T follicular helper cell (primary cell): ENCODE data around the gene SLC51A.
"Not testable (repeated sequence)": the region's sequence is repeated elsewhere in the genome, so short reads cannot be mapped to it uniquely, and the experiment has no call there.

Source experiments
- DNase-seq: peaks from one replicate; pipeline ENCODE4 v3.0.0-alpha.2; 2020; ENCODE audit warnings: low read depth

SLC51A gene

DNA sequence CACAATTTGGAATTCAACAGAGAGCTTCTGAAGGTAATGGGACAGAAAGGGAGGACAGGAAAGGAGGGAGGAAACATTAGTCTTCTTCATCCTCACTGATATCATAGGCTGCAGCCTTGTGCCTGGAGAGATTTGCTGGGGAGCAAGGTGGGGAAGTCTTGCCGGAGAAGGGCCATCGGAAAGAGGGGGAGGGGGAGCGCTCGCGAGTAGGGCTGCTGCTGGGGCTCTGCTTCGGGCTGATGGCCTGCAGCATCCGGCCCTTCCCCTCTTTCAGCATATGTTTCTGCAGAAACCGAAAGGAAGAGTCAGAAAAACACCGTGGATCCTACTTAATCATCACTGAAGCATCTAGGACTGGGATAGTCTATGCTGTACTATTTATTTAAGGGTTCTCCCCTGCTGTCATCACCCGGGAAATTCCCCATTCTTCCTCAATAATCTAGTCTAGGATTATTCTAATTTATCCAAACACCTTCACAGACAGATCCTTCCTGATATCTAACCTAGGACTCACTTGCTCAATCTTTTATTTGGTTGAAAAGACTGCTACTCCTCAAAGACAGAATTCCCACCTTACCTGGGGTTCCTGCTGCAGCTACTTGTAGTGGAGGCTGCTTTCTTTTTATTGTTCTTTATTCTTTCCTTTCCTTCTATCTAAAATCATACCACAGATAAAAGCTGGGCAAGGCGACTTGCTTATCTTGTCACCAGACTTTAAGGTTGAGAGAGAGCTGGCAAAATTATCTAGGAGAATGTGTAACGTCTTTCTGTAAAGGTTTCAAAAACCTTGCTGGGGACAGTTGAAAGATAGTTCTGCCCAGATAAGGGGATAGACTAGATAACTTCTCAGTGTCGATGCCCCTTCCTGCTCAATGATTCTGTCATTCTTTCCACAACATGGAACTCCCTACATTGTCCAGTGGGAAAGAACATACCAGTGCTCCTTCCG is 22.6 kb downstream of the SLC51A start:
- no peak for DNase-seq

DNA sequence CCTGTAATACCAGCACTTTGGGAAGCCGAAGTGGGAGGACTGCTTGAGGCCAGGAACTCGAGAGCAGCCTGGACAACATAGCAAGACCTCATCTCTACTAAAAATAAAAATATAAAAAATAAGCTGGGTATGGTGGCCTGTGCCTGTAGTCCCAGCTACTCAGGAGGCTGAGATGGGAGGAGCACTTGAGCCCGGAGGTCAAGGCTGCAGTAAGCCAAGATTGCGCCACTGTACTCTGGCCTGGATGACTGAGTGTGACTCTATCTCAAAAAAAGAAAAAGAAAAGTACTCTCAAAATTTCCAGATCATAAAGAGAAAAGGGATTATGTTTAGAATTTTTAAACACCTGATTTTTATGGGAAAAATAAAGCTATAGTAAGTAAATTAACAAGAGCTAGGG is 24.1 kb downstream of the SLC51A start:
- no peak for DNase-seq

DNA sequence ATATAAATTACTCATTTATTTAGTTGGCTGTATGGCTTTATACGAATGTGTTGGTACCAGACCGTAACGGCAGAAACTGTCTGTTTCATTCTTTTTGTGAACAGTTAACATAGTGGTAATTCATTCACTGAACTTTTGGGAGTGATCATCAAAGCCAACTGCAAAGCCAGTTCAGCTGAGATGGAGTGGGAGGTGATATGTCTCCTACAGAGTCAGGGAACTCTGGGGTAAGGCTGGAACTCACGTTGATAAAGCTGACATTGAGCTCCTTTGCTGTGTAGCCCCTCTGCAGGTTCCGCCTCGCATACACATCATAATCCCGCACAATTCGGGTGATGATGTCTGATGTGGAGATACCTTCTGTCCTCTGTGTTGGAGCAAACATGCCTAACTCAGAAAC is 25.4 kb downstream of the SLC51A start:
- DNase-seq: no peak

DNA sequence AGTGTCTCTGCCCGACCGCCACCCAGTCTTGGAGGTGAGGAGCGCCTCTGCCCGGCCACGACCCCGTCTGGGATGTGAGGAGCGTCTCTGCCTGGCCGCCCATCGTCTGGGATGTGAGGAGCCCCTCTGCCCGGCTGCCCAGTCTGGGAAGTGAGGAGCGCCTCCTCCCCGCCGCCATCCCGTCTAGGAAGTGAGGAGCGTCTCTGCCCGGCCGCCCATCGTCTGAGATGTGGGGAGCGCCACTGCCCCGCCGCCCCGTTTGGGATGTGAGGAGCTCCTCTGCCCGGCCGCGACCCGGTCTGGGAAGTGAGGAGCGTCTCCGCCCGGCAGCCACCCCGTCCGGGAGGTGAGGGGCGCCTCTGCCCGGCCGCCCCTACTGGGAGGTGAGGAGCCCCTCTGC is 27.8 kb downstream of the SLC51A start:
- not testable (repeated sequence) for DNase-seq

DNA sequence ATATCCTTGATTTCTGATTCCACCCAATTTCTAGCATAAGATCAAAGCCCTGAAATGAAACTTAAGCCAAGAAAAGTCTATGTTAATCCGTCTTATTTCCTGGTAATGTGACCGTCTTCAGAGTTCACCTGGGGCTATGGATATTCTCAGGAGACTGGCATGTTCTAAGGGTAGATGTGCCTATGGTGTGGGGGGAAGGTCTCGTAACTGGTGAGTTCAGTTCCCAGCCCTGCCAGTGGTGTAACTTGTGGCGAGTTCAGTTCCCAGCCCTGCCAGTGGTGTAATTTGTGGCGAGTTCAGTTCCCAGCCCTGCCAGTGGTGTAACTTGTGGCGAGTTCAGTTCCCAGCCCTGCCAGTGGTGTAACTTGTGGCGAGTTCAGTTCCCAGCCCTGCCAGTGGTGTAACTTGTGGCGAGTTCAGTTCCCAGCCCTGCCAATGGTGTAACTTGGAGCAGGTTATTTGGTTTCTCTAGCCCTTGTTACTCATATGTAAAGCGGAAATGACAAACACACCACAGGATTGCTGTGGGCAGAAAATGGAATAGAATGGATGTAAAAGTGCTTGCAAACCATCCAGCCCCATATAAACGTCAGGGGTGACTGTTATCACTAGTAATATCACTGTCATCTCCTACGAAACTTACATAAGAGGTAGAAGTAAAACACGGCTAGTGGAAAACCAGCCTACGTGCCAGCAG is 30.4 kb downstream of the SLC51A start:
- DNase-seq: no peak

DNA sequence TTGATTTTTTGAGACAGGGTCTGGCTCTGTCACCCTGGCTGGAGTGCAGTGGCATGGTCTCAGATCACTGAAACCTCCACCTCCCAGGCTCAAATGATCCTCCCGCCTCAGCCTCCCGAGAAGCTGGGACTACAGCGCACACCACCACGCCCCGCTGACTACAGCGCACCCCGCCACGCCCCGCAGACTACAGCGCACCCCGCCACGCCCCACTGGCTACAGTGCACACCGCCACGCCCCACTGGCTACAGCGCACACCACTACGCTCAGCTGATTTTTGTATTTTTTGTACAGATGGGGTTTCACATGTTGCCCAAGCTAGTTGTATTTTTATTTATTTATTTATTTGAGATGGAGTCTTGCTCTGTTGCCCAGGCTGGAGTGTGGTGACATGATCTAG is 35.6 kb downstream of the SLC51A start:
- DNase-seq: no peak

DNA sequence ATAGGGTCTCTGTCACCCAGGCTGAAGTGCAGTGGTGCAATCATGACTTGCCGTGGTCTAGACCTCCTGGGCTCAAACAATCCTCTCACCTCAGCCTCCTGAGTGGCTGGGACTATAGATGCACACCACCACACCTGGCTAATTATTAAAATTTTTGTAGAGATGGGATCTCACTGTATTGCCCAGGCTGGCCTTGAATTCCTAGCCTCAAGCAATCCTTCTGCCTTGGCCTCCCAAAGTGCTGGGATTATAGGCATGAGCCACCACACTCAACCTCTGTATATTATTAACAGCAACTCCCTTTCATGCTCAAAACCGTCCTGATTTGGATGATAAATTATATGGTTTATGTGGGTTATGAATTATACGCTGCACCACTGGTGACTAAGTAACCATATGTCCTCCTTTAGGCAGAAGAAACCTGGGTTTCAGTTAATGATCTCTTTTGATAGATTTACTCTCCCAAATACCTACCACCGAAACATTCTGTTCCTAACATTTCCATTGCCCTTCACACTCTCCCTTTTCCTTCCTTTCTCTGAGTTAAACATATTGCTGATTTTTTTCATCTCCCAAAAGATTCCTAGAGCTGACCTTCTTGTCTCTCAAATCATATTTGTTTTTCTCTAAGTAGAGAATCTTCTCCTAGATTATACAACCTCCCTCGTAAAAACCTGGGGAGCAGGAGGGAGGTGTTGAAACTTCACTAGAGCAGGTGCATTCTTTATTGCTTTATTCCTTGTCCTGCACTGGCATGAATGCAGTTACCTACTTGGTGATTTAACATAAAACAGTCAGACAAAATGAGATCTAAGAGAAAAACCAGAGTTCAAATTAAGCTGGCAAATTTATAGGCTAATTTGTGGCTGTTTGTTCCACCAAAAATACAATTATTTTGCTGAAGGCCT is 38.3 kb downstream of the SLC51A start:
- DNase-seq: no peak

DNA sequence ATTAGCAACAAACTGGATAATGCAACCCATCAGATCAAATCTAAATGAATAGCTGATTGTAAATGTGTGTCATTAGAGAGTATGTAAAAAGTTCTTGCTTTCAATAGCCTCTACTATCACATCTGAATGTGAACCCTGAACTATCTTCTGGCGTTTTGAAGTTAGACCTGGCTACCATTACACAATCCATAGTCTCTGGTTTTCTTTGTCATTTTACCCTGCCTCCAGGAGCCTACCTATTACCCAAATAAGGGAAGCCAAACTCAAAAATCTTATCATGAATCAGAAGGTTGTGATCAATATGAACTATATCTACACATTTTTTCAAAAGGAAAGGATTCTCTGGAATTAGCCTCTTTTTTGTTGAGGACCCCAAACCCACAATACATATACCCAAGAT is 39.4 kb downstream of the SLC51A start:
- DNase-seq: no peak

DNA sequence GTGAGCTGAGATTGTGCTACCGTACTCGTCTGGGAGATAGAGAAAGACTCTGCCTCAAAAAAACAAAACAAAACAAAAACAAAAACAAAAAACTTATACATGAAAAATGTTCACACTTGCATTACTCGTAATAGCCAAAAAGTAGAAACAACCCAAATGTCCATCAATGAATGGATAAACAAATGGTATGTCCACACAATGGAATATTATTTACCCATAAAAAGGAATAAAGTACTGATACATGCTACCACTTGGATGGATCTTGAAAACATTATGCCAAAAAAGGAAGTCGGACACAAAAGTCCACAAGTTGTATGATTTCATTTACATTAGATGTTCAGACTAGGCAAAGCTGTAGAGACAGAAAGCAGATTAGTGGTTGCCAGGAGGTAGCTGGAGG is 44.5 kb downstream of the SLC51A start:
- DNase-seq: no peak

DNA sequence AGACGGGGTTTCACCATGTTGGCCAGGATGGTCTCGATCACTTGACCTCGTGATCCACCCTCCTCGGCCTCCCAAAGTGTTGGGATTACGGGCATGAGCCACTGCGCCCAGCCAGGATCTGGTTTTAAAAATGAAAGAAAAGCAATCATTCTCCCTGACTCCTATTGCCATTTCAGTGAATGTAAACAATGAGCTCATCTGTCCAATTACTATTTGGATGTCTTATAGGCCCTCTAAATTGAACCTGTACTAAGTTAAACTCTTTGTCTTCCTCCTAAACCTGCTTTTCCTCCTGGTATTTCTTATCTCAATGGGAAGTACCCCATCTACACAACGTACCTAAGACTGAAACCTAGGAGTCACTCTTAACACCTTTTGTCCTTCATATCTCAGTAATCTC is 47.5 kb downstream of the SLC51A start:
- no peak for DNase-seq

DNA sequence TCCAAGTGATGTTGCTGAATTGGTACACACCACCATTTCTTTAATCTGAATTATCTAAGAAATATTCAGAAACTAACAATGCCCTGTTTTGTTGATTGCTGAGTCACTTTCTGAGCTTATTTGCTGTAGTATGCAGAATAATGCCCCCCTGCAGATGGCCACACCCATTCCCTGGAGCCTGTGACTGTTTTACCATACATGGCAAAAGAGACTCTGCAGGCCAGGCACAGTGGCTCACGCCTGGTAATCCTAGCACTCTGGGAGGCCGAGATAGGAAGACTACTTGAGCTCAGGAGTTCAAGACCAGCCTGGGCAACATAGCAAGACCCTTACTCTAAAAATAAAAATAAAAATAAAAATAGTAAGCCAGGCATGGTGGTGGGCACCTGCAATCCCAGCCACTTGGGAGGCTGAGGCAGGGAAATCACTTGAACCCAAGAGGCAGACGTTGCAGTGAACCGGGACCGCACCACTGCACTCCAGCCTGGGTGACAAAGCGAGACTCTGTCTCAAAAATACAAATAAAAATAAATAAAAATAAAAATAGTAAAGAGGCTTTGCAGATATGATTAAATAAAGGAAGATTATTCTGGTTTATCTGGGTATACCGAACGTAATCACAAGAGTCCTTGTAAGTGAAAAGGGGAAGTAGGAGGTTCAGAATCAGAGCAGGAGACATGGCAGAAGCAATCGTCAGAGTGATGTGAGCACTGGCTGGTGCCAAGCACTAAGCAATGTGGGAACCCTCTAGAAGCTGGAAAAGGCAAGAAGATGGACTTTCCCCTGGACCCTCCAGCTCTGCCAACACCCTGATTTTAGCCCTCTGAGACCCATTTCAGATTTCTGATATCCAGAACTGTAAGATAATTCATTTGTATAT is 52.2 kb downstream of the SLC51A start:
- no peak for DNase-seq

DNA sequence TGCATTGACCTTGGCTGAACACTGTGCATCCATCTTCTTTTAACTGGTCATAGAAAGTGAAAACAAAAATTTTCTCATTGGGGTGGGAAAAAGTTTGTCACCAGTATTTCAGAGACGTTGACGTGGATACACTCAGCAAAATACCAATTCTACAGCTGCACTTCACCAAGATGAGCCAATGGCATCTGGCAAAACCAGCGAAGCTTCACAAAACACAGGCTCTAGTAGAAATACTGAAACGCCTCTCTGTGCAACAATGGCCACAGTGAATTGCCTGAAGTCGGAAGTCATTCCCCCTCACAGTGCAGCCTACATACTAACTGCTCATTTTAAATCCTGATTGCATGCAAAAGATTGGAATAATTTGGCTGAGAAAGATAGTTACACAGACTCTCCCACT is 54.2 kb downstream of the SLC51A start:
- DNase-seq: no peak

DNA sequence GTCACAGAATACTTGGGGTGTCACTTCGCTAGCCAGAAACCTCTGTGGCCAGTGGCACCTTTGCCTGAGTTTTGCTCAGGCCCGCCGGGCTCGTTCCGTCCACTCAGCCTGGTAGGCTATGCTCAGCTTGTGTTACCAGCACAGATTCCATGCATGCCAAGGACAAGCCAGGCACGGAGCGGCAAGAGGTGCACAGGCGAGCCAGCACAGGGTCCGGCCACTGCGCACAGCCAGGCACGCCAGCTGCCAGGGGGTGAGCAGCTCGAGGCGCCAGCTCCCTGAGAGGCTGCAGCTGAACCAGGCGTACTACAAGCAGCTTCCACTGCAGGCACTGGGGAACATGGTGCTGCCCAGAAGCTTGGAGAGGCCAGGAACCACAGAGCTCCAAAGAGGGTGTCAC is 56.5 kb downstream of the SLC51A start:
- no peak for DNase-seq

DNA sequence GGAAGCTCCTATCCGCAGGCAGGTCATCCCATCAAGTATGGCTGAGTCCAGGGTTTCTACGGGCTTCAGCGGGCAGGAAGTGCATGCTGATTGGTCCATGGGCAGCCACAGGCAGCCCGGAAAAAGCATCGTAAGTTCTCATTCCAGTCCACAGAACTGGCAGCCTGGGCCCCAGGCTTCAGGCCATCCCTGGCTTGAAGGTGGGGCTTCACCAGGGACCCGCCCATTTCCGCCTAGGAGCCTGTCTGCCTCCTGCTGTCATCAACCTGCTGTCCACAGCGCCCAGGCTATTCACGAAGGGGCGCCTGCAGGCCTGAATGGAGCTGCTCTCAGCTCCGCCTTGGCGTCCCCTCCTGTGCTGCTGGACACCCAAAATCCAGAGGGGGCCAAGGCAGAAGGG is 57.3 kb downstream of the SLC51A start:
- no peak for DNase-seq

DNA sequence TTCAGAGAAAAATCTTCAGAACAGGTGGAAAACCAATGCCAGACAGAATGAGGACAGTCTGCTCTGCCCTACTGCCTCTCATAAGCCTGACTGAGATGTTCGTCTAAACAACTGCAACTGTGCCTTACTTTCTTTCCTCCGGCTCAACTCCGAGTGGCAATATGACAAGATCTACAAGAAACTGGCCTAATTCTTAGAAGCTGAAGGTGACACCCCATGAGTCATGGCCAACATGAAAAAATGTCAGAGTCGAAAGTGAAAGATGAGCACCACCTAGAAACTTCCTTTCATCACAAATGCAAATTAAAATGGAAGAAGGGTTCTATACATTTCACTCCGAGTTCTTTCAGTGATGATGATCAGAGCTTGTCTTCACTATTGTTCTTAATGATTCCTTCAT is 58.3 kb downstream of the SLC51A start:
- peak; percentile 41 for DNase-seq

DNA sequence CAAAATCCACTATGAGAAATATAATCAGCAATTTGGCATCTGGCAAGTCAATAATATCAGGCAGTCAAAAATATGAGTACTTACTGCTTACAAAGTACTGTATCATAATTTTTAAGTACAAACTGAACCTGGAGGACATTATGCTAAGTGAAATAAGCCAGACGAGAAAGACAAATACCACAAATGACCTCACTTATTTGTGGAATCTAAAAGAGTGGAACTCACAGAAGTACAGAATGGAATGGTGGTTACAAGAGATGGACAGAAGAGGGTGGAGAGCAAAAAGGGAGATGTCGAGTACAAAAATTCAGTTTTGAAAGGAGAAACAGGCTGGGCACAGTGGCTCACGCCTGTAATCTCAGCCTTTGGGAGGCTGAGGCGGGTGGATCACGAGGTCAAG is 58.8 kb downstream of the SLC51A start:
- DNase-seq: no peak

DNA sequence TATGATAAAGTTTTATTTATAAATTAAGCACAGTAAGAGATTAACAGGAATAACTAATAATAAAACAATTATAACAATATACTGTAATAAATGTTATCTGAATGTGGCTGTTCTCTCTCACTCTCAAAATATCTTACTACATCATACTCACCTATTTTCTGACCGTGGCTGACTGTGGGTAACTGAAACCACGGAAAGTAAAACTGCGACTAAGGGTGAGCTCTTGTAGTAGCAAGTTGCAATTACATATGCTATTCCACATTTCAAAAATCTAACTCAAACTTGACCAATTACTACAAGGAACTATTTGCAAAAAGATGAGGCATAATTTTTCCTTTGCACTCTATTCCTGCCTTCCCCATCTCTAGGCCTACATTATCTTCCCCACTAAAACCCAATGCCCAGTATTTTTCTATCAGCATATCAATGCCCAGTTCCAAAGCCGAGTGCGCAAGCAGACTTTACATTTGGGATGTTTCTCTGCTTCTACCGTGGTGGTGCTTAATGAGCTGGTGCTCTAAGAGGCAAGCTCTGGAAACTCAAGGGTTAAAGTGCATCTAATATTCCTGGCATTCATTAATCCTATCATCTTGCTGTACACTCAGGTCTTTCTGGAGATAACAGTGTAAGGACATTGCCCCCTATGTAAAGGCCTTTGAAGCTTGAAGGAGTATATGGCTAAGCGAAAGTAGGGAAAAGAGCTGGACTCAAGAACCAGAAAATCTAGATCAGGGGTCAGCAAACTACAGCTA is 64.5 kb downstream of the SLC51A start:
- no peak for DNase-seq

DNA sequence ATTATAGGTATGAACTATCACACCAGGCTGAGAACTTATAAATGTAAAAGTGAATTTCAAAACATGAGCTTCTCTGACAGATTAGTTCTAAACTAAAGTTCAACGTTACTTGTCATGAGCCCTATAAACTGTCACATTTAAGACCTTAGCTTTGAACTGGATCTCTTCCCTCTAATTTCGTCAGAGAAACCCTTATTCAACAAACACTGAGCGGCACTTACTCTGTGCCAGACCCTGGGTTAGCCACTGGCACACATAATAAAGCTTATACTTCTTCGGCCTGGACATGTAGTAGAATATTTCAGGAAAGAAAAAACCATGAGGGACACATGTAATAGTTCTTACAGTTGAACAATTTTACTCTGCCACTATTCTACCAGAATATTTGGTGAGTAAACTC is 65.6 kb downstream of the SLC51A start:
- DNase-seq: no peak
